Lower lobe of right lung (tissue), 2 donors: ENCODE data around the gene SLC22A3. TPM values are rescaled to one million over a fixed set of nuclear protein-coding genes. Genes with fewer than 3 reads are reported as not detected.

Experiments
- ATAC-seq, 2 donors: fragments of 200-7000 bp; cut with Tn5 transposase; one replicate each; pipeline ENCODE4 v1.9.1; 2020 to 2022; ENCODE audit warnings: mild to moderate bottlenecking in 2 of 2, moderate library complexity in 2 of 2
- DNase-seq: peaks from one replicate; pipeline ENCODE4 v3.0.0-alpha.2; 2020
- H3K27ac ChIP-seq: fragments of 200-600 bp; one replicate; pipeline ENCODE4 v1.8.0; 2022
- H3K27me3 ChIP-seq: fragments of 200-600 bp; one replicate; pipeline ENCODE4 v1.8.0; 2022; ENCODE audit warnings: low read depth
- H3K36me3 ChIP-seq: fragments of 200-600 bp; one replicate; pipeline ENCODE4 v1.8.0; 2022; ENCODE audit warnings: mild to moderate bottlenecking
- H3K4me1 ChIP-seq: fragments of 200-600 bp; one replicate; pipeline ENCODE4 v1.8.0; 2022
- H3K4me3 ChIP-seq: fragments of 200-600 bp; one replicate; pipeline ENCODE4 v1.8.0; 2022; ENCODE audit warnings: mild to moderate bottlenecking
- H3K9me3 ChIP-seq: fragments of 200-600 bp; one replicate; pipeline ENCODE4 v1.8.0; 2022
- CTCF ChIP-seq: fragments of 200-600 bp; IDR thresholded peaks from one replicate; pipeline ENCODE4 v1.8.0; 2022; ENCODE audit warnings: antibody characterized with exemption, mild to moderate bottlenecking
- intact Hi-C: fragments of 100-400 bp; cut with DNase I; formaldehyde crosslinking; loops from one replicate; pipeline ENCODE4 v1.11.0; 2022
- total RNA-seq: library from RNA; stranded (reverse); fragmentation: NEBNext Ultra II Directional; extraction: Animal tissue kit (Norgen Biotek cat#: 25700); gene quantifications from one replicate; pipeline ENCODE4 v1.2.1, GENCODE V29; 2021
- donor health status: DM: no; HTN: yes; CAD: no; lungs with severe emphysema.

Gene SLC22A3
- total RNA-seq, 1 donor from 2014 or later: 37.7 TPM

GRCh38 chr6:160347259-160348222, 637 bp upstream of the SLC22A3 start:
- Histone ChIP-seq H3K27ac (peak overlapping the region; percentile 56), H3K4me3 (peak overlapping the region; percentile 57), H3K36me3 (no peaks in the 10 kb centered on the region), H3K9me3 (no peaks in the 10 kb centered on the region), H3K4me1 (no peaks in the 10 kb centered on the region), H3K27me3 (peaks cover 26% of the 10 kb centered on the region)
- peak; percentile 60 to 77 for ATAC-seq
- DNase-seq: peak; percentile 54
- intact Hi-C loops: no loop called here
- TF ChIP-seq CTCF: no peak

GRCh38 chr6:160349020-160349441, 853 bp downstream of the SLC22A3 start:
- no peak for TF ChIP-seq CTCF
- no peaks in the 10 kb centered on the region for H3K36me3 ChIP-seq
- ATAC-seq (peak; percentile 6 to 49), DNase-seq (no peak)
- H3K4me3 ChIP-seq: peak overlapping the region; percentile 57
- intact Hi-C loops: no loop called here
- no peaks in the 10 kb centered on the region for H3K4me1 ChIP-seq
- H3K27me3 ChIP-seq: peaks cover 26% of the 10 kb centered on the region
- peak overlapping the region; percentile 56 for H3K27ac ChIP-seq
- H3K9me3 ChIP-seq: no peaks in the 10 kb centered on the region

- DNase-seq (no peak), ATAC-seq (peak in 1 of 2 donors; percentile 28)
- intact Hi-C loops: no loop called here
- no peak overlapping the region for H3K27ac ChIP-seq
- H3K9me3 ChIP-seq: no peaks in the 10 kb centered on the region
- H3K36me3 ChIP-seq: no peaks in the 10 kb centered on the region
- no peak for TF ChIP-seq CTCF
- peaks cover 31% of the 10 kb centered on the region for H3K27me3 ChIP-seq
- H3K4me3 ChIP-seq: peak overlapping the region; percentile 57
- H3K4me1 ChIP-seq: no peaks in the 10 kb centered on the region
Observed at GRCh38 chr6:160349814-160350350, 1.7 kb downstream of the SLC22A3 start.

GRCh38 chr6:160353950-160354496, 5.8 kb downstream of the SLC22A3 start:
- Histone ChIP-seq H3K36me3 (no peaks in the 10 kb centered on the region), H3K4me3 (no peak overlapping the region), H3K4me1 (peaks cover 12% of the 10 kb centered on the region), H3K27me3 (peaks cover 14% of the 10 kb centered on the region), H3K27ac (no peak overlapping the region), H3K9me3 (no peaks in the 10 kb centered on the region)
- TF ChIP-seq CTCF: no peak
- intact Hi-C loops: no loop called here
- no peak for DNase-seq
- ATAC-seq: no peak

- H3K9me3 ChIP-seq: no peaks in the 10 kb centered on the region
- H3K27ac ChIP-seq: no peak overlapping the region
- H3K36me3 ChIP-seq: no peaks in the 10 kb centered on the region
- peaks cover 12% of the 10 kb centered on the region for H3K4me1 ChIP-seq
- H3K27me3 ChIP-seq: peaks cover 7% of the 10 kb centered on the region
- intact Hi-C loops: no loop called here
- DNase-seq (no peak), ATAC-seq (peak; percentile 69 to 74)
- H3K4me3 ChIP-seq: no peak overlapping the region
- no peak for TF ChIP-seq CTCF
Observed at GRCh38 chr6:160355001-160355400, 6.8 kb downstream of the SLC22A3 start.
